SK-N-MC (cell line): ENCODE data around the gene KAT6B.

Experiments used
- EZH2 ChIP-seq: fragments of 200-600 bp; sonication (generic); IDR thresholded peaks from one replicate; pipeline ENCODE4 v1.6.1; 2017; ENCODE audit warnings: antibody characterized with exemption
- POLR2AphosphoS5 ChIP-seq: IDR thresholded peaks from 2 replicates; pipeline ENCODE4 v1.6.1; 2012; ENCODE audit warnings: mild to moderate bottlenecking, low read depth, low read length, borderline replicate concordance

- no peak for TF ChIP-seq POLR2AphosphoS5
- no peak for TF ChIP-seq EZH2
These were observed 151.8 kb downstream of the KAT6B start for GRCh38 chr10:74977913-74978847.
